ENCODE data around the gene ARID1A. TPM values are rescaled to one million over a fixed set of nuclear protein-coding genes. Genes with fewer than 3 reads are reported as not detected.

Gene ARID1A
- total and polyA plus RNA-seq, 9 of the 15 experiments (the other 6 are each of a cell fraction or from before 2014, with no cell fraction given) = 8.3 to 88.3 (median 22.5) TPM

GRCh38 chr1:26786437-26787380 is 90.9 kb downstream of the ARID1A start (continued):
- TF ChIP-seq TRIM28 (IDR thresholded peaks at IDR 0.05) = no peak
- TF ChIP-seq HLTF (IDR thresholded peaks at IDR 0.05) = 0 out of 2 replicates have a peak, but pooled peaks have one; percentile 12
- no peak for TF ChIP-seq MCM5 (IDR thresholded peaks at IDR 0.05; ENCODE audit: low read depth)
- no peak for TF ChIP-seq XRCC3 (IDR thresholded peaks at IDR 0.05)
- peak; percentile 64; the same call in 1 of the 2 replicates for TF ChIP-seq SP1 (CRISPR knock-in tag; IDR thresholded peaks at IDR 0.05)
- no peak for TF ChIP-seq RBM15 (IDR thresholded peaks at IDR 0.05; ENCODE audit: insufficient read depth, low read length)
- peak; percentile 87 for TF ChIP-seq EP300 (IDR thresholded peaks at IDR 0.05; ENCODE audit: low read length)
- TF ChIP-seq FOXO4 (CRISPR knock-in tag; IDR thresholded peaks at IDR 0.05) = no peak
- TF ChIP-seq NCOA1 (IDR thresholded peaks at IDR 0.05; ENCODE audit: low read depth) = no peak; the same call in 1 of the 2 replicates
- TF ChIP-seq ZBTB7A (IDR thresholded peaks at IDR 0.05; ENCODE audit: borderline replicate concordance, control insufficient read depth, low read depth, low read length) = peak; percentile 80; the same call in 1 of the 2 replicates
- no peak for TF ChIP-seq FIP1L1 (IDR thresholded peaks at IDR 0.05; ENCODE audit: low read depth, low read length, poor library complexity, severe bottlenecking)
- no peak for TF ChIP-seq CAMTA2 (CRISPR knock-in tag; conservative IDR thresholded peaks at IDR 0.05)
- no peak for TF ChIP-seq ATF6 (CRISPR knock-in tag; IDR thresholded peaks at IDR 0.05)
- peak; percentile 67; the same call in 1 of the 2 replicates for TF ChIP-seq NFRKB (IDR thresholded peaks at IDR 0.05; ENCODE audit: low read depth)
- TF ChIP-seq ZFP91 (CRISPR knock-in tag; IDR thresholded peaks at IDR 0.05) = no peak
- TF ChIP-seq MLX (CRISPR knock-in tag; conservative IDR thresholded peaks at IDR 0.05) = no peak
- TF ChIP-seq MBD2 (IDR thresholded peaks at IDR 0.05; ENCODE audit: borderline replicate concordance, low read depth) = peak; percentile 79; the same call in 1 of the 2 replicates

Data from K562 (cell line).